Neural cell (in vitro differentiated cells): ENCODE results near the gene FCMR.
"Not testable (repeated sequence)": the region's sequence is repeated elsewhere in the genome, so short reads cannot be mapped to it uniquely, and the experiment has no call there.

Experiments
- CTCF ChIP-seq: fragments of 450-650 bp; IDR thresholded peaks from 2 replicates; pipeline ENCODE4 v1.5.1; 2014; ENCODE audit warnings: antibody characterized with exemption, mild to moderate bottlenecking, moderate library complexity; ENCODE audit not compliant: poor library complexity, severe bottlenecking
- EP300 ChIP-seq: fragments of 450-650 bp; conservative IDR thresholded peaks from 2 replicates; pipeline ENCODE4 v1.6.1; 2014; ENCODE audit warnings: antibody characterized with exemption, mild to moderate bottlenecking, moderate library complexity; ENCODE audit not compliant: poor library complexity, severe bottlenecking
- EZH2 ChIP-seq: fragments of 200-600, 300-800 bp; shearing (Covaris generic), sonication (generic); IDR thresholded peaks from 2 replicates; pipeline ENCODE4 v1.6.1; 2014; ENCODE audit warnings: antibody characterized with exemption, low read length, borderline replicate concordance, mild to moderate bottlenecking; ENCODE audit not compliant: insufficient read depth, poor library complexity, severe bottlenecking
- POLR2AphosphoS5 ChIP-seq: IDR thresholded peaks from 2 replicates; pipeline ENCODE4 v1.6.1; 2012
- REST ChIP-seq: IDR thresholded peaks from 2 replicates; pipeline ENCODE4 v1.6.1; 2012; ENCODE audit warnings: borderline replicate concordance
- SMC3 ChIP-seq: fragments of 450-650 bp; conservative IDR thresholded peaks from 2 replicates; pipeline ENCODE4 v1.6.1; 2014; ENCODE audit warnings: antibody characterized with exemption, mild to moderate bottlenecking, moderate library complexity; ENCODE audit not compliant: poor library complexity
- TAF1 ChIP-seq: IDR thresholded peaks from 2 replicates; pipeline ENCODE4 v1.6.1; 2012; ENCODE audit warnings: low read depth

GRCh38 chr1:206923961-206924557 lies 2.3 kb upstream of the FCMR start:
- not testable (repeated sequence) for TF ChIP-seq EP300, CTCF, TAF1, POLR2AphosphoS5, SMC3, EZH2, REST
